Activated CD4-positive, CD25-positive, alpha-beta regulatory T cell treated with anti-CD3 and anti-CD28 coated beads, Interleukin-2, amount 50 U/mL, for 72 hours (primary cell): Measurements from ENCODE around the gene RAB11FIP4.

ENCODE experiments used
- DNase-seq: peaks from one replicate; pipeline ENCODE4 v3.0.0; 2021

RAB11FIP4 gene

DNA sequence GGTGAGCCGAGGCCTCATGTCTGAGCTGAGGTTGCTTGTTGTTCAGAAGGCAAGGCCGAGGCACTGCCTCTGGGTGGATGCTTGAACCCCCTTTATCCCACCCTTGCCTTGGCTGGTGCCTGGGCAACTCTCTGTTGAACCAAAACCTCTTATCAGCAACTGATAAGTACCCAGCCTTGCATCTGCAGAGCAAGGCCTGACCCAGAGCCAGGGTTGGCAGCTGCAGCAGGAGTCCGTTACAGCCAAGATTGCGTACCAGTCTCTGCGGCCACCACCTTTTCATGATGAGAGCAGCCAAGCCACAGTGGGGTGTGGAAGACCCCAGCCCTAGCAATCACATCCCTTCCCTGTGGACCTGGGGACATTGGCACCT lies 118.3 kb downstream of the RAB11FIP4 start:
- no peak for DNase-seq

DNA sequence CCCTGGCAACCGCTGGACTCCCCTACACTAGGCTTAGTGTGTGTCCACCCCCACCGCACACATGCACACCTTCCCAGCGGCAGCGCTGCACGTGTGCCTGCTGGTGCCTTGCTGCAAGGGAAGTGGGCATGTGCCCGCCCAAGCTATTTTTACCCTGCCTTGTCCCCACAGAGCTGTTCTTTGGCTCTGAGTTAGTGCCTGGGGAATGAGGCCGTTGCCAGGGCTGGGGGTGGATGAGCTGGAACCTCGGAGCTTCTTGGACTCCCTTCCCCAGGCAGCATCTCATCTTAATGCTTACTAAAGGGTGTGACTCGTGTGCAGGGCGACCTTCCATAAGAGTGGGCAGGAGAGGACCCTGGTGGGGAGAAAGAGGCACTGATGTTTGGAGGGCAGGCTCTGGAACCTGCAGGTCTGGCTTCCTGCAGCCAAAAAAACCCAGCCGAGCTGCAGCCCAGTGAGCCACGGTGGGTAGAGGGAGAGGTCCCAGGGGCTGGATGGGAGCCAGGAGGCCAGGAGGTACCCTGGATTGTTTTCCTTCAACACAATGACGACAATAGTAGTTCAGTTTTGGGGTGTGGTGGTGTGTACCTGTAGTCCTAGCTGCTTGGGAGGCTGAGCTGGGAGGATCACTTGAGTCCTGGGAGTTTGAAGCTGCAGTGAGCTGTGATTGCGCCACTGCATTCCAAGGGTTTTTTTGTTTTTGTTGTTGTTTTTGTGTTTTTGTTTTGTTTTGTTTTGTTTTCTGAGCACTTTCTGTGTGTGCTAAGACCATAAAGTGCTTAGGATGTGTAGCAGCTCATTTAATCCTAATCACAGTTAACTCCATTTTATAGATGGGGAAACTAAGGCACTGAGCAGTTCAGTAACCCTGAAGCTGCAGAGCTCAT lies 119.1 kb downstream of the RAB11FIP4 start:
- DNase-seq = no peak

DNA sequence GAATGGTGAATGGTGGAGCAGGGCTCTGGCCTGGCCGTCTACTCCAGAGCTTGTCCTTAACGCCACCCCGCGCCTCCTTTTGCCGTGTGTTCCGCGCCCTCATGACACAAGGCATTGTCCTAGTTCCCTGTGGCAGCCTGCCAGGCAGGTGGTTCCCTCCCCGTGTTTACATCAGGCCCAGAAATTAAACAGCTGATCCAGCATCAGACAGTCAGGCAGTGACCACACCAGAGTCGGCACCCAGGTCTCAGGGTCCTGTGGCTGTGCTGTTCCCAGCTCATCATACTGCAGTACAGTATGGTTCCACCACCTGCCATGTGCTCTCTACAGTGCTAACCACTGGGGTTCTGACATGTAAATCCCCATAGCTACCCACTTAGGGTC lies 119.7 kb downstream of the RAB11FIP4 start:
- no peak for DNase-seq

DNA sequence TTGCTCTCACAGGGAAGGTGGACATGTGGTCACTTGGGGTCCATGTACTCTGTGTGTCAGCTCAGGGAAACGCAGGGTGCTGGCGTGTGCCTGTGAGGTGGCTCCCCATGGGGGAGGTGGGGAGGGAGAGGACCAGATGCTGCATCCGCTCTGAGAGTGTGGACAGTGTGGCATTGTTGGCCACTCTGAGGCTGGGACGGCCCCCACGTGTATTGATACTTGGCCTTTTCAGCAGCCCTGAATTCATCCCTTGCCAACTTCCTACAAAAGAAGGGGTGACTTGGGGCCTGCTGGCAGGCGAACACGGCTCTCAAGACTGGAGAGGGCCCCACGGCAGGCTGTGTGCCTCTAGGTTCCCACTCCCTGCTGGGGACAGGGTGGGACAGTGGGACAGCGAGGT lies 120.1 kb downstream of the RAB11FIP4 start:
- no peak for DNase-seq

DNA sequence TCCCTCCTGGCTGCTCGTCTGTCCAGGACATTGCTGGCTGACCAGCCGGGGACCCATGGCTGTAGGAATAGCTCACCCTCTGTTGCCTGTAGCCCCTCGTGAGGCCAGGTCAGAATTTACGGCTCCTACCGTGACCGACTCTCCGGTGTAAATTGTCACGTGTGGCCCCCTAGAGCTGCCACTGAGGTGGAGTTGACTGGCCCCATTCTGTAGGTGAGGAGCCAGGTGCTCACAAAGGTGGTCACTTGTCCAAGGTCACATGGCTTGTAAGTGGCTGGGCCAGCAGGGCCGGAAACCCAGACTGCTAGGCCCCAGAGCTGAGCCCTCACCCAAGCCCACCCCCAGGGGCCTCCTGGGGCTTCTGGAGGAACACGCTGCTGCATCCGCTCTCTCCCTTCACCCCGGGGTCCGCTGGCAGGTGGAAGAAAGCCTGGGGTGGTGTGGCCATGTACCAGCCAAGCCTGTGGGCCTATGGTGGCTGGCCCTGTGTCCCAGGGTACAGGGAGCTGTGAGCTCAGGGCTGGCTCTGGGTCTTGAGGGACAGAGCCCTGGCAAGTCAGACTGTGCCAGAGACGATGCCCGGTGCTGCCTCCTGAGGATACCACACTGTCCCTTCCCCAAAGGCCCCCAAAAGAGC lies 120.7 kb downstream of the RAB11FIP4 start:
- DNase-seq = no peak

DNA sequence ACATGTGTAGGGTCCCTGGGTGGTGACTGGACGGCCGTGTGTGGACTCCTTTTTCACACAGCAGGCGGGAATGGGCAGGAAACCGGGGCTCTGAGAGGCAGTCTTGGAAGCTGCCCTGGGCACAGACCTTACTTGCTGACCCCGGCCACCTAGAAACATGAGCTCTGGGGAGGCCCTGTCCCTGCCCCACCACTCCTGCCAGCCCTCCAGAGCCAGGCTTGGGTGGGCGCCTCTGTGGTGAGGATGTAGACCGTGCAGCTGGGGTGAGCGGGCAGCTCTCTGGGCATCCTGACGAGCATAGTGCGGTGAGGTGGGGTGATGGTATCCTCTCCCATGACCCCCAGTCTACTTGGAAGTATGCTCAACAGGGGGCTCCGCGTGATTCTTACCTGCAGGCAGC lies 121.3 kb downstream of the RAB11FIP4 start:
- no peak for DNase-seq

DNA sequence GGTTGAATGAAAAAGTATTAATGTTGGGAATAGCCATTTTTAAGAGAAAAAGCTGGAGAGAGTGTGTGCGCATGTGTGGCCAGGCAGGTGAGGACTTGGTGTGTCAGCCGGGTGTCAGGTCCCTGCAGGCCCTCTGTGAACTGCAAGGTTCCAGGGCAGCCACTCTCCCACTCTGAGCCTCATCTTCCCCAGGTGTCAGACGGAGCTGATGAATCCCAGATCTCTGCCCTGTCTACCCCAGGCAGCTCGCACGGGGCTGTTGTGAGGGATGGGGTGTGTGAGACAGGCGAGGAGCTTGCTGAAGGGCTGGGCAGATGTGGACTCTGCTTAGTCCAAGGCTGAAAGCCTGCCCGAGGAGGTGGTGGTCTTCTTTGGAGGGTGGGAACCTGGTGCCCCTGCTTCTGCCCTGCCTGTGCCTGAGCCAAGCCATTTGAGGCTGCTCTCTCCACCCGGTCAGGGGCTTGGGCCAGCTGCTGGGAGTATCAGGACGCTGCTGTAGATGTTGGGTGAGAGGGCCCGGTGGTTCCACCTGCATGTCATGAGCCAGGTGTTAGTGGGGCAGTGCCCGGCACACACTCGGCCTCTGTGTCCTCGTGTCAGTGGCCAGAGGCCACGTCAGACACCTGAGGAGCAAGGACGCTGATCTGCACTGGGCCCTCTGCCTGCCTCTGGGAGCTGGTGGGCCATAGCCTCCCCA lies 122.4 kb downstream of the RAB11FIP4 start:
- no peak for DNase-seq

DNA sequence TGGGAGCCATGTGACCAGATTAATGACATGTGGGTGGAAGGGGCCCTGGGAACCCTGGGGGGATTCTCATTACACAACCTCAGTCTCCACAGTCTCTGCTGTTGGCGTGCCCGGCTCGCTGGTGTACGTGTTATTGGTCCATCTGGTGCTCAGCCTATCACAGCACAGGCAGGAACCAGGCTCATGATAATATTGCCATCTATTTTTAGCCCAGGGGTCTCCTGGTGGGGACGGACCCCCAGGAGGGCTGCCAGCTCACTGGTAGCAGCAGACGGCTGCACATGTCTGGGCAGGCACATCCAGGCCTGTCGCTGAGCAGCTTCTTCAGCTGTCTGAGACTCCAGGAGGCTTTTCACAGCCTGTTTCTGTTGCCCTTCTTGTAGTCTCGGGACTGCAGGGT lies 123.8 kb downstream of the RAB11FIP4 start:
- no peak for DNase-seq

DNA sequence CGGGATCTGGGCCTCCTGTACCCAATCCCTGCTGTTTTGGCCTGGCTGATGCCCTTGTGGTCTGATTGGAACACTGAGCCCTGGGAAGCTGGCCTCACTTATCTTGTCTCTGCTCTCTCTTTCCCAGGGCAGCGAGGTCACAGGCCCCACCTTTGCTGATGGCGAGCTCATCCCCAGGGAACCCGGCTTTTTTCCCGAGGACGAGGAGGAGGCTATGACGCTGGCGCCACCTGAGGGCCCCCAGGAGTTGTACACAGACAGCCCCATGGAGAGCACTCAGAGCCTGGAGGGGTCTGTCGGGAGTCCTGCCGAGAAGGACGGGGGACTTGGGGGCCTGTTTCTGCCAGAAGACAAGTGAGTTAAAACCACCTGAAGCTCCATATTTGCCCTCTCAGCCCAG lies 126.0 kb downstream of the RAB11FIP4 start:
- DNase-seq = no peak

DNA sequence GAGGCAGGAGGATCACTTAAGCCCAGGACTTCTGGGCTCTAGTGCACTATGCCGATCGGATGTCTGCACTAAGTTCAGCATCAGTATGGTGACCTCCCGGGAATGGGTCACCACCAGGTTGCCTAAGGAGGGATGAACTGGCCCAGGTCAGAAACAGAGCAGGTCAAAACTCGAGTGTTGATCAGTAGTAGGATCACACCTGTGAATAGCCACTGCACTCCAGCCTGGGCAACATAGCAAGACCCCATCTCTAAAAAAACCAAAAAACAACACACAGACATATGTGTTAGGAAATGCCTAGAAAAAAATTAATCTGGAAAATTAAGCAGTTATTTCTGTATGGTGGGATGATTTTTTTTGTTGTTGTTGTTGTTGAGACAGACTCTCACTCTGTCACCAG lies 127.0 kb downstream of the RAB11FIP4 start:
- no peak for DNase-seq

DNA sequence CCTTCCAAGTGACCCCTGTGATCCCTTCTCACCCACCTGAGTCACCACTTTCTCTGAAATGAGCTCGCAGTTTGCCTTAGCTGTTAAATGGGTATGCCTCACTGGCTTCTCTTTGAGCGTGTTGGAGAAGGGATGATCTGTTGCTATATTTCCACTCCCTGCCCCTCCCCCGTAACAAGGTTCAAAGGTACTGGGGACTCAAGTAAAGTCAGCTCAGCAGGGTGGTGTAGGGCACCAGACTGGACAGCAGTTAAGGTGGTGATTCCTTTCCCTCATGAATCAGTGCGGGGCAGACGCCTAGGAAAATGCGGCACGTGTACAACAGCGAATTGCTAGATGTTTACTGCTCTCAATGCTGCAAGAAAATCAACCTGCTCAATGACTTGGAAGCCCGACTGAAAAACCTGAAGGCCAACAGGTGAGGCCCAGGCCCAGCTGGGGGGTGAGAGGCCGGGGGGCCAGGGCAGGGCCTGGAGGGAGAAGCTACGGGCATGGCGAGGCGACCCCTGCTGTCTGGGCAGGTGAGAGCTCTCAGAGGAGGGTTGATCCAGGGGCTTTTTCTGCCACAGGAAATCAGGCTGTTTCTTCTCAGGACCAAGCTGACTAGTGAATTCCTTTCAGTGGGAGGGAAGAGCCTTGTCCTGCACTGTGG lies 130.3 kb downstream of the RAB11FIP4 start:
- DNase-seq = no peak

DNA sequence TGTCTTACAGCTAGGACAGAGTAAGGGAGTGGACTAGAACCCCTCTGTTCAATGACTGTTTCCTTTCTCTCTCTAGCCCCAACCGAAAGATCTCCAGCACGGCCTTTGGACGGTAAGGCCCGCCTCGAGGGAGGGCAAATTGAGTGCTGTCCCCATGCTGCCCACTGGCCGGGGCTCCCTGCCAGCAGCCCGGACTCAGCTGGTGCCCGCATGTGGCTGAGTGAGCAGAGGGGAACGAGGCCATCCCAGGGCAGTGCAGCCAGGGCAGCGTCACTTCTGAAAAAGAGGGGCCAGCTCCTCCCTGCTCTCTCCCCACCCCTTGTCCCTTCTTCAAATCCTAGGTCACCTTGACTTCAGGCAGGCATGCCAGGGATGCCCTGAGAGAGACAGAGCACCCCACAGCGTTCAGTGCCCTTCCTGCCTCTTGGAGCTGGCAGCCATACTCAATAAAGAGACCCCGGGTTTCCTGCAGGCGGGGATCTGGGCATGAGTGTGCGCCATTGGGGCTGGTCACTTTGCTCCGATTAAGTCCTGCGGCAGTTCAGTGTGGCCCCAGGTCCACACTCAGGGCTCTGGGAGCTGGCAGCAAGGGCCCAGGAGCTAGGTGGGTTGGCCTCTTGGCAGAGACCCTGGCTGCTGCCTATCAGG lies 130.9 kb downstream of the RAB11FIP4 start:
- DNase-seq = no peak

DNA sequence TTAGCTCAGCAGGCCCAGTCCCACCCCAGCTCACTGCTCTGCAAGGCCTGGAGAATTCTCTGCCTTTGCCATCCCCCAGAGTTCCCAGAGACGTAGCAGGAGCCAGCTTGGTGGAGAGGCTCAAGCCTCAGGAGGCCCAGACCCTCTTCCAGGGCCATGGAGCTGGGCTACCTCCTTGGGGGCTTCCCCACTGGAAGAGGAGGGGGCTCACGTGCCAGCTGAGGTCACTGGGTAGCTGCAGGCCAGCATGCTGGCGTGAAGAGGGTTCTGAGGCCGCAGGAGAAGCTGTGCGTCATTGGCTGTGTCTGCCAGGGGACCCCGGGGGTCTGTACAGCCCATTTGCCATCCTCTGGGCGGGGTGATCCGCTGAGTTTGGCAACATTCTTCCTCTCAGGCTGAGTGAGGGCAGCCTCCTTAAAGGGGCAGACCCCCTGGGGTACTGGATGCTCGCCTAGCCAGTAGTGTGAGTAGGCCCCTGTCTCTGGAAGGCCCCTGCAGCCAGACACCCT lies 131.6 kb downstream of the RAB11FIP4 start:
- DNase-seq = no peak

DNA sequence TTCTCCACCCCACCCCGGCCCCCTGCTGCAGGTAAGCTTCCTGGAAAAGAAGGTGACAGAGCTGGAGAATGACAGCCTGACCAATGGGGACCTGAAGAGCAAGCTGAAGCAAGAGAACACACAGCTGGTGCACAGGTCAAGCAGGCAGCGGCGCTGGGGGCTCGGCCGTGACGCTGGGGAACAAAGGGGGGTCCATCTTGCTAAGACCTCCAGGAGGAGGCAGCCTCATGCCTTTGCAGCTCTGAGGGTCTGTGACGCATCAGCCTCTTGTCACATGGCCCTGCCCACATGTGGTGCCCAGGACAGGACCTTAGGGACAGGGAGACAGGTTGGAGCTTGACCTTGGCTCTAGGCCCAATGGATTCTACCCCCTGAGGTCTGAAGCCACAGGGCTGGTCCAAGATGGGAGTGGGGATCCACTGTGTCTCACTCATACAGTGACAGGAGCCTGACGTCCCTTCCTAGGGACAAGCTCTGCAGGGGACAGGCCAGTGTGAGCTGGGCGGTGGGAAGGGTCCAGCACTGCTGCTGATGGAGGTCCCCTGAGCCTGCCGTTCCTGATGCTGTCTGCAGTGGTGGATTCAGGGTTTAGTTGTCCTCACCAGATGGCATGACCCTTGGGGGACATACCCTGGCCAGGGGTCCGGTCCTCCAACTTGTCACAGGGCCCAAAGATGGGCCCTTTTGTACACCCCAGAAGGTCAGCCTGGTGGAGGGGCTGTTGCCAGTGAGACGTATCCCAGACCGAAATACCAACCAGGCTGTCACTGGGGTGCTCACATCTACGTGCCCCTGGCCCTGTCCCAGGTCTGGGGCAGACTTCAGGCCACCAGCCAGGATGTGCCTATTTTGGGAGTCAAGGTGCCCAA lies 132.6 kb downstream of the RAB11FIP4 start:
- no peak for DNase-seq

DNA sequence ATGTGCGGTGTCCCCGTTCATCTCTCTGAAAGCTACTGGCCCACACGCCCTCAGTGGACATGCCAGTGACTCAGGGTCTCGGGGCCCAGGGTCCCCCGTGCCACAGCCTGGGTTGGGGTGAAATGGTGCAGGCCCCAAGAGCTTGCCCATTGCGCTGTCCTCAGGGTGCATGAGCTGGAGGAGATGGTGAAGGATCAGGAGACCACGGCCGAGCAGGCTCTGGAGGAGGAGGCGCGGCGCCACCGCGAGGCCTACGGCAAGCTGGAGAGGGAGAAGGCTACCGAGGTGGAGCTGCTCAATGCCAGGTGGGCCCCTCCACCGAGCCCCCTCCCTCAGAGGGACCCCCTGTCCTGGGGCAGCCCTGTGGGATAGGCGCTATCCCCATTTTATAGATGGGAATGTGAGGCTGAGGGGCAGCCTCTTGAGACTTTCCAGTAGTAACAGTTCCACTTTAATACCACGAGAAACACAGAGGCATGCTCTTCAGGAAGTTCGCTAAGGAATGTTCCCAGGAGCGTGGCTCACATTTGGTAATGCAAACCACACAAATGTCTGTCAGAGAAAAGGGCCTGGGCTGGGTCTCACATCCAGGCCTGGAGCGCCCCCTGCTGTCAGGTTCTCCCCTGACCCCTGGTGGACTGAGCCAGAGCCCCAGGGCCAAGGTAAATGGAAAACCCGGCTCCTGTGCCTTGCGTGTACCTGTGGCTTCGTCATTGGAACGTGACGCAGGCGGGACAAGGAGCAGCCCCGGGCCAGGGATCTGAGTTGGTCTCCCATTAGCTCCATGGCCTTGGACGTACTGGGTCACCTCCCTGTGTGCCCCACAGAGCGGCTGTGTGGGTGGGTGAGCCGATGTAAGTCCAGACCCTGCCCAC lies 133.7 kb downstream of the RAB11FIP4 start:
- DNase-seq = peak; percentile 94

DNA sequence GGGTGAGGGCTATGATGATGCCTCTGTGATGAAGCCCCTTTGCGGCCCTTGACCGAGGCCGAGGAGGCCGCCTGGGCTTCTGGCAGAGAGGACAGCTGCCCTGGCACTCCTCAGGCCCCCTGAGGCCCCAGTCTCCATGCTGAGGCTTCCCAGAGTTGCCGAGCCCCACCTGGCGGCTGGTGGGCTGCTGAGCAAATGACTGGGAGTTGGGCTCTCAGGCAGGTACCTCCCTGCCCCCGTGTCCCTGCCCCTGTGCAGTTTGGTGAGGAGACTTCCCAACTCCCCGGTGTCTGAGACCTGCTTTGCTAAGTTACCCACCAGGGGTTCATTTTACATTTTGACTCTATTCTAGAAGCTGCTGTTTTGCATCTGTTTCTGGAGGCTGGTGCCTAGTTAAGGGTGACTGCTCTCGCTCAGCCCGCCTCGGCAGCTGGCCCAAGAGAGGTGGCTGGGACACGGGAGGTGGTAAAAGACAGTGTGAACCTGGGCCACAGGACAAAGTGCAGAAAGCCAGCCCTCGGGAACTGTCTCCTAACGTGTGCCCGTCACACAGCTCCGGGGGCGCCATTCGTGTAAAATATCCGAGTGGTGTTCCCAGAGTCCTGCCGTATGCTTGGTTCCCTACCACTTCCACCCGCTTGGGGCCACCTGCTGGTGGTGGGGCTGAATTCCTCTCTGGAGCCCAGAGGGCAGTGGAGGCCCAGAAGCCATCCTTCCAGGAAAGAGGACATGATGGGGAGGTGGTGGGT lies 134.5 kb downstream of the RAB11FIP4 start:
- DNase-seq = no peak

DNA sequence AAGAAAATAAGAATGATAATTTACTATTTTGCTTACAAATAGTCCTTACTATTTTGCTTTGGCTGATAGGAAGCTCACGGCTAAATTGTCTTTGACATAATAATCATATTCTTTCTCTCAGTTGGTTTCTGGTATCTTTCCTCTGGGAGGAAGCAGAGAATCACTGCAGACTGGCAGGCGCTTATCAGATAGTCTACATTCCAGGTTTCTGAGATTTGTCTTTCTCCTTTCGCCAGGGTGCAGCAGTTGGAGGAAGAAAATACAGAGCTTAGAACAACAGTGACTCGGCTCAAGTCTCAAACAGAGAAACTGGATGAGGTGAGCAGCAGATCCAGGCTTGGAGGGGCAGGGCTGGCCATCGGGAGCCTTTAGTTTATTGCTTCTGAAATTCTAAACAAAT lies 136.1 kb downstream of the RAB11FIP4 start:
- no peak for DNase-seq

DNA sequence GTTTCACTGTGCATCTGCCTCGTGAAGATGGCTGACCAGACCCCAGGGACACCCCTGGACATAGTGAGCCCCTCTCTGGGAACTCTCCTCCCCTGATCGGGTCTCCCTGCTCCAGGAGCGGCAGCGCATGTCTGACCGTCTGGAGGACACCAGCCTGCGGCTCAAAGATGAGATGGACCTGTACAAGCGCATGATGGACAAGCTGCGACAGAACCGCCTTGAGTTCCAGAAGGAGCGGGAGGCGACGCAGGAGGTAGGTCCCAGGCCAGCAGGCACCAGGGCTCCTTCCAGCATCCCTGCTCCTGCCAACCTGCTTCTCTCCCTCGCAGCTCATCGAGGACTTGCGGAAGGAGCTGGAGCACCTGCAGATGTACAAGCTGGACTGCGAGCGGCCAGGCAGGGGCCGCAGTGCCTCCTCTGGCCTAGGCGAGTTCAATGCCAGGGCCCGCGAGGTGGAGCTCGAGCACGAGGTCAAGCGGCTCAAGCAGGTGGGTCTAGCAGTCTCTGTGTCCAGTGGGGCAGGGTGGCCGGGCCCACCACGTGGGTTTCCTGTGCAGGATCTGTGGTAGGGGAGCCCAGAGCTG lies 136.9 kb downstream of the RAB11FIP4 start:
- DNase-seq = no peak

DNA sequence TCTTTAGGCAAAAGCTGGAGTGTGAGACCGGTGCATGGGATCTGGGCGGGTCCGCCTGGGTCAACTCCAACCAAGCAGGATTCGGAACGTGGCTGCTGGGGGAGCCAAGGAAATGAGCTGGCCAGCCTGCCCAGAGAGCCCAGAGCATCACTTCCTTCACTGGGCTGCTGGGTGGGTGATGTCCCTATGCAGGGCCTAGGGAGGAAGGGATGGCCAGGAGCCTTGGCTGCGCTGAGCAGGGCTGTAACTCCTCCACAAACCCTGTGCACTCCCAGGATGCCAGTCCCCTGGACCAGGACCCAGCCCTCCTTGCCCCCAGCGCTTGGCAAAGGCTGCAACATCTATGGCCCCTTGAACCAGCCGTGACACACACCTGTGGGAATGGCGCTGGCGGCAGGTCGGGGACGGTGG lies 138.4 kb downstream of the RAB11FIP4 start:
- no peak for DNase-seq
